Upper lobe of left lung (tissue), 6 donors: ENCODE results near the gene HNRNPA1L2. TPM values are rescaled to one million over a fixed set of nuclear protein-coding genes. Genes with fewer than 3 reads are reported as not detected.
"Not testable (repeated sequence)": the region's sequence is repeated elsewhere in the genome, so short reads cannot be mapped to it uniquely, and the experiment has no call there.

Experiments used
- ATAC-seq, 2 donors: fragments of 200-7000 bp; cut with Tn5 transposase; one replicate each; pipeline ENCODE4 v1.9.1; 2022; ENCODE audit warnings: mild to moderate bottlenecking in 2 of 2, moderate library complexity in 2 of 2; ENCODE audit not compliant: low FRiP score in 2 of 2
- DNase-seq, 2 donors: peaks; one replicate each; pipeline ENCODE4 v3.0.0-alpha.2; 2019 to 2020
- H3K27ac ChIP-seq, 4 donors: fragments of 200-600 bp; sonication (generic); one replicate each; pipeline ENCODE4 v1.5.1; 2016 to 2019
- H3K27me3 ChIP-seq, 4 donors: fragments of 200-600 bp; sonication (generic); one replicate each; pipeline ENCODE4 v1.5.1; 2017 to 2019
- H3K36me3 ChIP-seq, 4 donors: fragments of 200-600 bp; sonication (generic); one replicate each; pipeline ENCODE4 v1.5.1; 2016 to 2019
- H3K4me1 ChIP-seq, 4 donors: fragments of 200-600 bp; sonication (generic); one replicate each; pipeline ENCODE4 v1.5.1; 2018 to 2019
- H3K4me3 ChIP-seq, 4 donors: fragments of 200-600 bp; sonication (generic); one replicate each; pipeline ENCODE4 v1.5.1; 2017 to 2019; ENCODE audit warnings: mild to moderate bottlenecking in 2 of 4, moderate library complexity in 1 of 4
- H3K9me3 ChIP-seq, 4 donors: fragments of 200-600 bp; sonication (generic); one replicate each; pipeline ENCODE4 v1.5.1; 2018 to 2019
- EP300 ChIP-seq, 4 donors: sonication (generic); formaldehyde crosslinking; IDR thresholded peaks; one replicate each; pipeline ENCODE4 v1.5.1; 2017; ENCODE audit warnings: antibody characterized with exemption in 4 of 4, control low read depth in 2 of 4
- POLR2A ChIP-seq, 4 donors: fragments of 450-650 bp; IDR thresholded peaks; one replicate each; pipeline ENCODE4 v1.5.1; 2016 to 2017; ENCODE audit warnings: antibody characterized with exemption in 4 of 4, mild to moderate bottlenecking in 2 of 4
- POLR2AphosphoS5 ChIP-seq, 2 donors: sonication (generic); formaldehyde crosslinking; IDR thresholded peaks; one replicate each; pipeline ENCODE4 v1.5.1; 2017; ENCODE audit warnings: antibody characterized with exemption in 2 of 2
- WGBS, 2 donors: methylation state at CpG; one replicate each; pipeline ENCODE4 v1.1.5; 2017 to 2018; 5-methylcytosine and 5-hydroxymethylcytosine counted together
- total RNA-seq, 6 donors: library from RNA; depleted of rRNA in 4 of 6; stranded (reverse); fragments of >200 nt in 4 of 6; gene quantifications; one replicate each; pipeline versions ENCODE4 v1.1.0 to v1.2.1, GENCODE V29; 2016 to 2021
- TF ChIP-seq, protein P1 (sequence below), 6 experiments: fragments of 450-650 bp in 4 of 6; fragments of 200-600 bp in 2 of 6; sonication (generic) in 2 of 6; IDR thresholded peaks; one replicate each; pipeline ENCODE4 v1.5.1; 2016 to 2019; ENCODE audit warnings: antibody characterized with exemption in 6 of 6
- donor health status: DM: no; HTN: no; CAD: no; lungs with moderate emphysema.
- donor health status: DM: no; HTN: yes; CAD: no; lungs with severe emphysema.

HNRNPA1L2 gene
- total RNA-seq, 6 donors from 2014 or later, result 2.7 to 7.3 (median 4.9) TPM

DNA sequence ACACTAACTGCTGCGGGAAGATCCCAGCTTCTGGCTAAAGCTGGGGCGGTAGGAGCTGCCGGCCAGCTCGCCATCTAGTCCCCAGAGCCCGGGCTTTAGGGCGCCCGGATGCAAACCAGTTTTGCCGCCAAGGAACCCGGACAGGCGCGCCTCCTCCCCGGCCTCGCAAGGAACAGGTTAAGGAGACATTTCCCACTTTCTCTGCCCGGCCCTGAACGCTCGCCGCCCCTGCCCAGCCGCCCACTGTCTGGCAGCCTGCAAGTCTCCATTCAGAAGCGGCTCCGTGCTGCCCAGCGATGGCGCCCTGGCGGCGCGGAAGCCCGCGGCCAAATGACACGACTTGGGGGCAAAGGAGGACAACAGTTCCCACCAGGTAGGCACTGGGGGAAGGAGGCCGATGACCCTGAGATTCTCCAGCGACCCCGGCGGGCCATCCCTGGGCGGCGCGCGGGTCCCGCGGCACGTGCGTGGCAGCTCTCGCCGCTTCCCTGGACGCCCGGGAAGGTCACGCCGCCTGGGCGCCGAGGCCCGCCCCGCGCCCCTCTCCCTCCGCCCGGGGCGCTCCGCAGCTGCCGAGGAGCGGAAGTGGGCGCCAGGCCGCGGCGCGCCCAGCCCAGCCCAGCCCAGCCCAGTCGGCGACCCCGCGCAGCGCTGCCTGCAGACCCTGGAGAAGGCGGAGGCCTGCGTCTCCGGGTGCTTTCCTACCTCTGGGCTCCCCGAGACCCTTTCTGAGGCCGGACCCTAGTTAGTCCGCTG, 42.2 kb upstream of the HNRNPA1L2 start:
- Histone ChIP-seq H3K27me3 (peaks cover 0 to 9% (median 0%) of the 10 kb centered on the region in 4 donors), H3K4me1 (peaks cover 7 to 15% (median 9%) of the 10 kb centered on the region in 4 donors), H3K36me3 (no peaks in the 10 kb centered on the region), H3K4me3 (peak overlapping the region; percentile 46 to 83 (median 60)), H3K9me3 (no peaks in the 10 kb centered on the region), H3K27ac (peak overlapping the region; percentile 63 to 79 (median 66))
- ATAC-seq (peak; percentile 42 to 94), DNase-seq (peak in 1 of 2 donors; percentile 90)
- WGBS, 2 donors, result 3 to 12% methylated on average over 4 to 32 of the region's 73 CpGs
- TF ChIP-seq POLR2AphosphoS5 (IDR thresholded peaks at IDR 0.05) (no peak), POLR2A (IDR thresholded peaks at IDR 0.05) (peak in 1 of 4 donors; percentile 14)

DNA sequence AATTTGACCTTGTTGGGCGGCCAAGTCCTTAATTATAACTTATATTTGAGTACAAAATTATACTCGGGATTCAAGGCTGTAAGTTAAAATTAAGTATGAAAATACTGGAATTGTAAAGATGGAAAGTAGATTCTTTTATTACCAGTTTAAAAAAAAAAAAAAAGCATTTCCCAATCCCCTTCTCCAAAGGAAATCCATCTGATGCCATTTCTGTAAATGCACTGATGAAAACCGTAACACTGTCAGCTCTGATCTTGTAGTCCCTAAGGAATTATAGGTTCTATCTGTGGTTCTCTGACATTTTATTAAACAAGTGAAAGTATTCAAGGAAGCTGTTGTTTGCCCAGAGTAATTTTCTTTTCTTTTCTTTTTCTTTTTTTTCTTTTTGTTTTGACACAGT, 41.6 kb upstream of the HNRNPA1L2 start:
- 62 to 79% methylated on average over 3 of the region's 3 CpGs for WGBS, 2 donors
- no peaks in the 10 kb centered on the region for H3K9me3 ChIP-seq
- no peaks in the 10 kb centered on the region for H3K36me3 ChIP-seq
- ATAC-seq (no peak), DNase-seq (no peak)
- peaks cover 0 to 9% (median 0%) of the 10 kb centered on the region in 4 donors for H3K27me3 ChIP-seq
- peaks cover 7 to 15% (median 9%) of the 10 kb centered on the region in 4 donors for H3K4me1 ChIP-seq
- H3K4me3 ChIP-seq, result peak overlapping the region in 3 of 4 donors; percentile 49 to 83 (median 71)
- H3K27ac ChIP-seq, result peak overlapping the region; percentile 63 to 79 (median 66)
- TF ChIP-seq POLR2AphosphoS5 (IDR thresholded peaks at IDR 0.05) (no peak), EP300 (IDR thresholded peaks at IDR 0.05) (no peak), POLR2A (IDR thresholded peaks at IDR 0.05) (no peak)
- TF ChIP-seq, protein P1, sequence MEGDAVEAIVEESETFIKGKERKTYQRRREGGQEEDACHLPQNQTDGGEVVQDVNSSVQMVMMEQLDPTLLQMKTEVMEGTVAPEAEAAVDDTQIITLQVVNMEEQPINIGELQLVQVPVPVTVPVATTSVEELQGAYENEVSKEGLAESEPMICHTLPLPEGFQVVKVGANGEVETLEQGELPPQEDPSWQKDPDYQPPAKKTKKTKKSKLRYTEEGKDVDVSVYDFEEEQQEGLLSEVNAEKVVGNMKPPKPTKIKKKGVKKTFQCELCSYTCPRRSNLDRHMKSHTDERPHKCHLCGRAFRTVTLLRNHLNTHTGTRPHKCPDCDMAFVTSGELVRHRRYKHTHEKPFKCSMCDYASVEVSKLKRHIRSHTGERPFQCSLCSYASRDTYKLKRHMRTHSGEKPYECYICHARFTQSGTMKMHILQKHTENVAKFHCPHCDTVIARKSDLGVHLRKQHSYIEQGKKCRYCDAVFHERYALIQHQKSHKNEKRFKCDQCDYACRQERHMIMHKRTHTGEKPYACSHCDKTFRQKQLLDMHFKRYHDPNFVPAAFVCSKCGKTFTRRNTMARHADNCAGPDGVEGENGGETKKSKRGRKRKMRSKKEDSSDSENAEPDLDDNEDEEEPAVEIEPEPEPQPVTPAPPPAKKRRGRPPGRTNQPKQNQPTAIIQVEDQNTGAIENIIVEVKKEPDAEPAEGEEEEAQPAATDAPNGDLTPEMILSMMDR (IDR thresholded peaks at IDR 0.05), result no peak

DNA sequence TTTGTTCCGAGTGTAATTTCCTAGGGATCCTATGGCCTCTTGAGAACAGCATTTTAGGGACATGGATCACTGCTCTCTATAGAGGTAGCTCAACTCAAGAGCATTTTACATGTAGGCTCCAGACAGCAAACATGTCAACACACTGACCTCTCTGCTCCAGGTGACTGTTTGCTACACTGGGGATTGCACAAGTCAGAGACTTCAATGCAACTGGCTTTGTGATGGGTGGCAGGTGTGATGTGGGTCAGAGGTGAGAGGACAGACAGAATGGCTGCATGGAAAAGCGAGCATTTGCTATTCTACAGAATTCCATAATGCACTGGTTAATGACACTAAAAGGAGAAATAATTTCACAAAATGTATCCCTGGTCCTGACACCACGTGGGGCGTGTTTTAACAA, 38.9 kb upstream of the HNRNPA1L2 start:
- not testable (repeated sequence) for ATAC-seq, H3K27ac ChIP-seq, H3K4me3 ChIP-seq, H3K9me3 ChIP-seq, H3K36me3 ChIP-seq, H3K27me3 ChIP-seq, DNase-seq
- WGBS, 2 donors, result 86 to 91% methylated on average over 4 of the region's 4 CpGs
- H3K4me1 ChIP-seq, result peaks cover 7 to 15% (median 9%) of the 10 kb centered on the region in 4 donors

DNA sequence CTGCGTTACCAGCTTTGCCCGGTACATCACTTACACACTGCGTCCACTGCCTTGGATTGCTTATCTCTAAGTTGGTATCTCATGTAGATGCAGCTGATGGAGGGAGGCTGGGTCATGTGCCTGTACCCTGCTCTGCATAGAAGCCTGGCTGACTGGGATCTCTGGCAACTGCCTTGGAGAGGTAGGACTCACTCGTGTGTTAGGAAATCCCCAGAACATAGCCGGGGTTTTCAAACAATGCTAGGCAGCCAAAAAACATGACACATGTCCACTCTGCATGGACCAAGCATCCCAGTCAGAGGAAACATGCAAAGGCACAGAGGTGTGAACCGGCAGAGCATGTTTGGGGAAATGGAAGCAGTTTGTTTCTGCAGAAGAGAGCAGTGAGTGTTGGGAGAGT, 36.1 kb upstream of the HNRNPA1L2 start:
- H3K9me3 ChIP-seq, ATAC-seq, H3K4me1 ChIP-seq, H3K27ac ChIP-seq, DNase-seq, H3K4me3 ChIP-seq, H3K27me3 ChIP-seq, H3K36me3 ChIP-seq: not testable (repeated sequence)
- 74 to 79% methylated on average over 4 to 6 of the region's 6 CpGs for WGBS, 2 donors

DNA sequence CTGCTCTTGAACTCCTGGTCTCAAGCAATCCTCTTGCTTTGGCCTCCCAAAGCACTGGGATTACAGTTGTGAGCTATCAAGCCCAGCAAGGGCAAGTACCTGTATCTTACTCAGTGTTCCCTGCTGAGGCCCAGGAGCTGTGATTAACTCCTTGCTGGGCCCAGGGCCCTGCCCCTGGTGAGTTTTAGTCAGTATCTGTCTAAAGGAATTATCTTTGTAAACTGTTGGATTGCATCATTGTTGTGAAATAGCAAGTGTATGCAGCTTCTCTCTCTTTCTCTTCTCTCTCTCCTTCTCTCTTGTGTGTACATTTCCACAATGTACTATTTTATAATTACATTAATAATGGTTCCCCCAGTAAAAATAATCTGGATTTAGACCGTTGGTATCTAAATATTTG, 35.4 kb upstream of the HNRNPA1L2 start:
- WGBS, 2 donors, result 44 to 51% methylated on average over 1 of the region's 1 CpG
- not testable (repeated sequence) for H3K9me3 ChIP-seq, DNase-seq, H3K4me1 ChIP-seq, H3K4me3 ChIP-seq, H3K27ac ChIP-seq, H3K36me3 ChIP-seq, H3K27me3 ChIP-seq
- ATAC-seq, result peak in 1 of 2 donors; percentile 37

DNA sequence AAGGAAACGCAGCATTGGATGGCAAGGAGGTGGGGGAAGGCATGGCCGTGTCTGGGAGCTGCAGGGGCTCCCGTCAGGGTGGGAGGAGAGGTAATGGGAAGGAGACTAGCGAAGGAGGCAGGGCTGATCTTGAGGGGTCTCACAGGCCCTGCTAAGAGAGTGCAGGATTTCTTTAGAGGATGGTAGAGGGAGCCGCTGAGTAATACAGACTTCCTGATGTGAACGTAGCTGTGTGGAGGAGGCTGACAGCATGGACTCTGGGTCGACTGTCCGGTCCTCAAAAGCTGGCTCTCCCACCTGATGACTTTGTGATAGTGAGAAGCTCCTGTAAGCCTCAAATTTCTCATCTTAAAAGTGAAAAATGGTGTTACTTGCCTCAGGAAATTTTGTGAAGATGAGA, 34.0 kb upstream of the HNRNPA1L2 start:
- not testable (repeated sequence) for H3K36me3 ChIP-seq, H3K27me3 ChIP-seq, H3K4me1 ChIP-seq, H3K9me3 ChIP-seq, ATAC-seq, H3K27ac ChIP-seq, H3K4me3 ChIP-seq, DNase-seq
- WGBS, 2 donors, result 46 to 47% methylated on average over 8 of the region's 8 CpGs

DNA sequence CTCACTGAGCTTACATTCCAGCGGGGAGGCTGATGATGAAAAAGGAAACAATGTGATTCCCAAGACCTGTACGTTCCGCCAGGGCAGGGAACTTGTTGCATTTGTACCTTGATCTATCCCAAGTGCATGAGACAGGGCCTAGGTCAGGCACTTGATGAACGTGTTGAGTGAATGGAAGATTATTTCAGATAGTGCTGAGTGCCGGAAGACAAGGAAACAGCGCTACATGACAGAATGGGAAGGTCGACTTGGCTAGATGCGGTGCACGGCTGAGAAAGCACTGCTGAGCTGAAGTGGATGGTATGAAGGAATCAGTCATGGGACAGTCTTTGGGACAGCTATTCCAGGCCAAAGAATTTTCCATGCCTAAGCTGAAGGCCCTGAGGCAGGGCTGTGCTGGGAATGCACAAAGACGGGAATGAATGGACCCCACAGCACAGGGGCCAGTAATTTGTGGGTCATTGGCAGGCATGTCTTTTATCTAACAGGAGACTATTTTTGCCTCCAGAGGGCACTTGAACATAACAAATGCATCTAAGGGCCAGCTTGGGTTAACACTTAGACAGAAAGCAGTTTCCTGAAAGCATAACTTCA, 33.1 kb upstream of the HNRNPA1L2 start:
- H3K9me3 ChIP-seq, H3K27ac ChIP-seq, H3K36me3 ChIP-seq, H3K4me1 ChIP-seq, H3K4me3 ChIP-seq, H3K27me3 ChIP-seq, DNase-seq: not testable (repeated sequence)
- 53 to 57% methylated on average over 10 of the region's 10 CpGs for WGBS, 2 donors
- TF ChIP-seq, protein P1 (IDR thresholded peaks at IDR 0.05), result peak in 5 of 6 experiments; percentile 25 to 40 (median 27)
- ATAC-seq, result peak in 1 of 2 donors; percentile 47

DNA sequence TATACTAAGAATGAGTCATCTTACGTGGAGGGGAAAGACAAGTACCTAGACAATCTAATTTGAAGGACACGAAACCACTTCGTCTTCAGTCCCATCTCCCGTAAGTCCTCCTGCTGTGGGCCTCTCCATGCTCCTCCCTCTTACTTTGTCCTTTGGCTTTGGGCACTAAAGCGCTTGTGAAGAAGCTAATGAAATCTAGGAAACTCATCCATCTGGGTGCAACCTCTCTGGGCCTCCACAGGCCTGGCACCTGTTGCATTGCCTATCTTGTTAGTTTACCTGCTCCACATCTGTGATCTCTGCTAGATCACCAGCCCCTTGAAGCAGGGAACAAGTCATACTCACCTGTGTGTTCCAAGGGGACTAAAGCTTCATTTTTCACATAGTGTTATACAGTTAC, 32.1 kb upstream of the HNRNPA1L2 start:
- not testable (repeated sequence) for H3K27ac ChIP-seq, ATAC-seq, H3K9me3 ChIP-seq, H3K36me3 ChIP-seq, DNase-seq, H3K4me3 ChIP-seq, H3K27me3 ChIP-seq, H3K4me1 ChIP-seq
- 85% methylated on average over 5 of the region's 5 CpGs for WGBS, 2 donors
